Pons (tissue), 1 donor: Measurements from ENCODE around the gene APBB2.

Experiments
- DNase-seq: peaks from one replicate; pipeline ENCODE4 v3.0.0-alpha.2; 2016; ENCODE audit warnings: low spot score

The APBB2 gene

DNA sequence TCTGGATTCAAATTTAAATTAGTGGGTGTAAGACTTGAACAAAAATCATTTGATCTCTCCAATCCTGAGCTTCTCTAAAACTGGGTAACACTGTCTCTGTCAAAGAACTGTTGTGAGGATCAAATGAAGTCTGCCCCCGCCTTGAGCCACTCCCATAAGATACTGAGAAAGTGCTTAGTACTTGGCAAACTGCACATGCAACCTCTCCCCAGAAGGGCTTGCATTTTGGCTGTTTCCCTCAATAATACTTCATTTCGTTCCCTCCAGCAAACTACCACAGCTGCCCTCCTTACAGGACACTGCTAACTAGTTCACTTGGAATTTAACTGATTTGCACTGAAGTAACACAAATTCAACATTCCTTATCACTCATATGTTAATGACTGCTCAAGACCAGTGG lies 79.8 kb downstream of the APBB2 start:
- DNase-seq = peak; percentile 11

DNA sequence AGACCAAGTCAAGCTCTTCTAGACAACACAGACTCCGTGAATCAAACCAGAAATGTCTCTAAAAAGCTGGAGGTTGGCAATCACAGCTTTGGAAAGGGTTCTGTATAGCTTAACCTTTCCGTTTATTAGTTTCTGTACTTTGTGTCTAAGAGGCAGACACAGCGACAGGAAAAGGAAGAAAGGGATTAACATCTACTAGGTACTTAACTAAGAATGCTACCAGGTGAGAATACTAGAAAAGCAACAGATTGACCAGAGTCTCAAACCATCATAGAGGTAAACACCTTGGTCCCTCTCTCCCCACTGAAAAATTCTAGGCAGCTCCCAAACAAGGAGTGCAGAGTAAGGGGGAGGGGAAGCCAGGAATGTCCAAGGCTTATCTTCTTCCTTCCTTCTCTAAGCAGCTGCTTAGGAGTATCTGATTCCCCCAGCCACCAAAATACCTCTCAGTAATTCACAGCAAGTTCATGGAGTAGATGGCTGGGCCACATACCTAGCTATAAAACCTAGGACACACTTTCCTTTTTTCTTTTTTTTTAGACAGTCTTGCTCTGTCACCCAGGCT lies 80.8 kb downstream of the APBB2 start:
- DNase-seq = peak; percentile 11

DNA sequence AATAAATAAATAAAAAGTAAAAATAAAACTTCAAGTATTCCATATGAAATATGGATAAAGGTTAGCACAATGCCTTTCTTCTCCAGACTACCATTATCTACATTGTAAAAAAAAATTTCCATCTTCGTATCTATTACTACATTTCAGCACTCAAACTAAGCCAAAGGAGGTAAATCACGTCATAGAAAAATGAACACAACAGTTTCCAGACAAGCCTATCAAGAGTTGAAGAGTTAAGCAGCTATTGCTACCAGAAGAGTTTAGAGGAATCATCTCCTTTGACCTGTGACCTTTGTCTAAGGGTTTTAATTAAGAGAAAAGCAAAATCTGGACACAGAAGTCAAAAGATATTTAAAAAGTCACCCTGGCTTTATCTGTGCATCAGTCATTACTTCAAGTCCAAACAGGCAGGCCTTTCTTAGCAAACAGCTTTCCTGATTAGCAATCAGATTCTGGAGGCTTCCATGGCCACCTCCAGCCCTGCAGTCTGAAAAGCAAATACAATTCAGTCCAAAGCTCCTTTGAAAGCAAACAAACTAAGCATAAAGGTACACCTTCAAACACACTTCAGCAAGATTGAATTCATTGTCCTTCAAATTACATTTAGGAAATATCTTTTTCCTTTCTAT lies 82.2 kb downstream of the APBB2 start:
- no peak for DNase-seq

DNA sequence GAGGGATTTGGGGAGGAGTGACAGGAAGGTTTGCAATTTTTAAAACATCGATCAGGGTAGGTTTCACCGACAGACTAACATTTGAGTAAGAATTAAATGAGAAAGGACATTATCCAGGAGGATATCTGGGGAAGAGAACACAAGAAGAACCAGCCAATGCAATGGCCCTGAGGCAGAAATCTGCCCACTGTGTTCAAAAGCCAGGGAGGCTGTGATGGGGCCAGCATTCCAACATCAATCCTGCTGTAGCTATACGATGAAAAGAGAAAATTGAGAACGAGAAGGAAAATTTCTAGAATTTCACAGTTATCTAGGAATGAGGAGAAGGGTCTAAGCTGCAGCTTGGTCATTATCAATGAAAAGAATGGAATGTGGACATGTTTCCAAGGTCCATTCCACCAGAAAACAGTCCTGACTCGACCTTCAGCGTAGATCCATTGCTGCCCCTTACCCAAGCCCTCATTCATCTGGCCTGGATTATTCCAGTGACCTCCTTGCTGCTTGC lies 84.4 kb downstream of the APBB2 start:
- no peak for DNase-seq

DNA sequence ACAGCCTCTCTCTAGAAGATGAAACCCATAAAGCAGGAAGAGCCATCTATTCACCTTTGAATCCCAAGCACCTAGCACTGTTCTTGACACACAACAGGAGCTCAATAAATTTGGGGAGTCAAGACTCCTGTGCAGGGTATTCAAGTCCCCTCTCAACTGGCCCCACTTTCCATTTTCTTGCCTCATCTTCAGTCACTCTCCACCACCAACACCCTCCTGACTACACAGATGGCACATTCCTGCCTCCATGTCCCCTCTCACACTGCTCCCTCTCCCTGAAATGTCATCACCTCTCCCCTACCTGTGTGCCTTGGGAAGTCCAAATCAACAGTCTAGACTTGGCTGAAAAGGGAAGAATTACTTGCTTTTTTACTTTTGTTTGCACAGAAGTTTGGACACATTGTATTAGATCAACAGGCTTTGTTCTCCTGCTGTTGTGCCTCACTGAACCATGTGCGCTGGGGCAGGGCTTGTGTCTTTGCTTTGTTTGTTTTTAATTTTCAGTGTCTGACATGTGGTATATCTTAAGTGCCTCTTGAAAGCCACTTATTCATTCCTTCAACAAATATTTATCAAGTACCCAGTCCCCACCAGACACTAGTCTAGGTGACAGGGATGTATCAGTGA lies 85.1 kb downstream of the APBB2 start:
- DNase-seq = no peak

DNA sequence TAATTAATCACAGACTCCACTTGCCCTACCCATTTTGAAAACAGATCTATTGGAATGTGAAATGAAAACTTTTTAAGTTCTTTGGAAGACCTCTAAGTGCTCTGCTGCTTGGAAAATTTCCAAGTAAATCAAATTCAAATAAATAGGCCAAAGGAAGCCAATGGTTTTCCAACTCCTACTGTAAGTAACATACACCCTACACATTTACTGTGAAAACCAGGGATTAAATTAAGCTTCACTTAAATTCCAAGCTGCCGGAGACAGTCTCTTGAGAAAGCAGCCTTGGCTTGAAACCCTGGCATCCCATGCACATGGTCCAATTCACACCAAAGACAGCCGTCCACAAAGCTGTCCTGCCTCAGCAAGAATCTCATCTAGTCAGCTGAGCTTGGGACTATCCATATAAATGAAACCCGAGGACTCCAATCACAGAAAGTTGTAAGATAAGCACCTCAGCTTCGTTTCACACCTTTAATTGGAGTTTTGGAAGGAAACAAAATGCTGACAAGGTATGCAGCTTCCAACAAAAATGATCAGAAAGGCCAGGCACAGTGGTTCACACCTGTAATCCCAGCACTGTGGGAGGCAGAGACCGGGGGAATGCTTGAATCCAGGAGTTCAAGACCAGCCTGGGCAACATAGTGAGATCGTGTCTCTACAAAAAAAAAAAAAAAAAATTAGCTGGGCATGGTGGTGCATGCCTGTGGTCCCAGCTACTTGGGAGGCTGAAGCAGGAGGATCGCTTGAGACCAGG lies 88.6 kb downstream of the APBB2 start:
- no peak for DNase-seq

DNA sequence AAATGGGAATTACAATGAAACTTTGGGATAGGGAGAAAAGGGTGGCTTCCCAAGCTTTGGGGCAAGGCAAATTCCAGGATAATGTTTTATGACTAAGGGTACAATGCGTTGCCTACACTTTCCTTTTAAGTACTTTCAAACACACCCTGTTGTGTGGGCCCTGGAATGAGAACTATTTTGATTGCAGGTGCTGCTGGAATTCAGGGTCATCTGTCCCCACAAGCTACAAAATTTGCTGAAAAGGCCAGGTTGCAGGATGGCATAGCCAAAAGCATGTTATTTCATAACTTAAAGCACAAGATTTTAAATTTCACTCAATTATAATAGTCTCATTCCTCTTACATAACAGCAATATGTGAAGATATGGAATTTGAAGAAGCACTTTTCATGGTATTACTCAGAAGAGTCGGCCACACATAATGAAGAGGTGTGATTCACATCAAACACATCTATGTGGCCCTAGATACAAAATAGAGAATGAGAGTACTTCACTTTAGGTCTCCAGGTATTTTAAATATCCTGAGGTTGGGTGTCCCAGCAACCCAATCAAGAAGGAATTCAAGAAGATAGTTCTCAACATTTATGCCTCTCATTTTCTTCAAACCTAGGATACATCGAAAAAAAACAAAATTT lies 89.3 kb downstream of the APBB2 start:
- DNase-seq = no peak

DNA sequence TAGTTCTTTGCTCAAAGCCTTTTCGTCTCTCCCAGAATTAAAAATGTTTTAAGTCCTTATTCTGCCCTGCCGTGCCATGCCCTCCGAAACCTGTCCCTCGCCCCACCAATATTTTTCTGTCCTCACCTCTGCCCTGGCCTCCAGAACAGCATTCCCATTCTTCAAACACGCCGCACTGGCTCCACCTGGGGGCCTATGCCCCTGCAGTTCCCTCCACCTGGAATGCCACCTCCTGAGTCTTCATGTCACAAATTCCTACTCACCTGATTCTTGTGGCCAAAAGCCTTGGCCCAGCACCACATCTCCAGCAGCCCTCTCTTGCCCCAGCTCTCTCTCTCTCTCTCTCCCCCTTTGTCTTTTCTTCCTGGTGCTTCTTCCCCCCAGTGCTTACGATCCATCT lies 91.6 kb downstream of the APBB2 start:
- no peak for DNase-seq

DNA sequence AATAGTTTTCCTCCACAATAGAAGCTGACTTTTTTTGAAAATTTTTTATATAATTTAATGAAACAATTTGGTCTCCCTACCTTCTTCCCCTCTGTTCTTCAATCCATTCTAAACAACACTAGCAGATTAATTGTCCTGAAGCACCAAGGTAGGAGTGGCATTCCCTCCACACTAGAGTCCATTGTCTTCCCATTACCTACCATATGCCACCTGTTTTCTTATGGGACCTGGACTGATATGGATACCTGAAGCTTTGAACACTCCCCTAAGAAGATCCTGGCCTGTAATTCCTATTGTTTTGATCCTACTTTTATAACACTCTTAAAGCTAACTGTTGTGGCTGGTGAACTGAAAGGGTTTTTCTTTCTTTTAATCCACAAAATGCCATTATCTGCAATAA lies 92.0 kb downstream of the APBB2 start:
- DNase-seq = no peak

DNA sequence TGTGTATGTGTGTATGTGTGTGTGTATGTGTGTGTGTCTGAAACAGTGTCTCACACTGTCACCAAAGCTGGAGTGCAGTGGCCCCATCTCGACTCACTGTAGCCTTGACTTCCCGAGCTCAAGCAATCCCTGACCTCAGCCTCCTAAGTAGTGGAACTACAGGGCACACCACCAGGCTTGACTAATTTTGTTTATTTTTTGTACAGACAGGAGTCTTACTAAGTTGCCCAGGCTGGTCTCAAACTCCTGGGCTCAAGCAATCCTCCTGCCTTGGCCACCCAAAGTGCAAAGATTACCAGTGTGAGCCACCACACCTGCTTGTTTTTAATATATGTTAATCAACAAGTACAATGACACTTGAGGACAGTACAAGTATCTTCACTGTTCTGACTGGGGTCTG lies 92.4 kb downstream of the APBB2 start:
- no peak for DNase-seq

DNA sequence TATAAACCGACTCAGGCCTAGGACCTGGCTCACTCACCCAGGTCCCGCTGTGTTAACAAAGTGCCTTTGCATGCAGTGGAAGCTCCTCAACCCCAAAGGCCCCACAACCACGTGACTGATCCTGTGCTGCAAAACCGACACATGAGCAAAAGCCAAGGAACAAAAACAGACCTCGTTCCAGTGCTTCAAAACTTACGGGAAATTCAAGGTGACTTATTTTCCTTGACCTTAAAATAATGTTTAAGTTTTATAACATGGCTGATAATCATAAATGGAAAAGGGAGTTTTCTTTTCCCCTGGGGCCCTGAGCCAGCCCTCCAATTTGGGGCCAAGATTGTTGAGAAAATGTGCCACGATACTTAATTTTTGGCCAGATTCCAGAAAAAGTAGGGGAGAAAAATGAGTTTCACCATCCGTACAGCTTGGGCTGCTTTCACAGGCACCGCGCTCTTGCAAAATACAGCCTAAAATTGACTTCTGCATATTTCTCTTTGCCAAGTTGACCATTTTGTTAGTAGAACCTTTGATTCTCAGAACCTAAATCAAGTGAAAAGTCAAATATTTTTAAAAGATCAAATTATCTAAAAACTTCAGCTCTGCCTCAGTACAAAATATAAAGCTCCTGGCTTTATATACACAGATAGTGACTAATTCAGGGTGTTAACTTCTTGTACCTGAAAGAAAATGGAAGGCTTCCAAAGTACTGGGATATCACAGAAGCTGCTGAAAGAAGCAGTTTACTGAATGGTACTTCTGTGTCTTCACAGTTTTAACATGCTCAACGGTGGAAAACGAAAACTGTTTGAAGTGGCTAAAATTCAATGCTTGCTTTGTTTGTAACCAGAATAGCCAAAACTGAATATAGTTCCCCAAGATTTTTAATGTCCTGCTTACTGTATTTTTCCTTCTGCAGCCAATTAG lies 93.8 kb downstream of the APBB2 start:
- DNase-seq = peak; percentile 81

DNA sequence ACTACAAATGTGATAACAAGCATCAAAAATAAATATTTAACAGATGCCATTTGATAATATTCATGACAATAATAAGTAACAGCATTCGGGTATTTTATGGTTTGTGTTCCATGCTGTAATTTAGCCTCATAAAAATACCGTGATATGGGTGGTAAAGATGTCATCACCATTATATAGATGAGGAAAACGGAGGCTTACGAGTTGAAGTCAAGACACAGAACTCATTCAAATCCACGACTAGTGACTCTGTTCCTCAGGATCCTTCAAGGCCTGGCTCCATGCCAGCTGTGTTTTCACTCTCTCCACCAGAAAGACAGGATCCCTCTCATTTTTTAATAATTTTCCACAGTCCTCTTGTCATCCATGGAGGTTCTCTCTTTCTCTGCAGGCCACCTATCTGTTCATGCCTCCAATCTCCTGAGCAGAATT lies 94.5 kb downstream of the APBB2 start:
- DNase-seq = no peak

DNA sequence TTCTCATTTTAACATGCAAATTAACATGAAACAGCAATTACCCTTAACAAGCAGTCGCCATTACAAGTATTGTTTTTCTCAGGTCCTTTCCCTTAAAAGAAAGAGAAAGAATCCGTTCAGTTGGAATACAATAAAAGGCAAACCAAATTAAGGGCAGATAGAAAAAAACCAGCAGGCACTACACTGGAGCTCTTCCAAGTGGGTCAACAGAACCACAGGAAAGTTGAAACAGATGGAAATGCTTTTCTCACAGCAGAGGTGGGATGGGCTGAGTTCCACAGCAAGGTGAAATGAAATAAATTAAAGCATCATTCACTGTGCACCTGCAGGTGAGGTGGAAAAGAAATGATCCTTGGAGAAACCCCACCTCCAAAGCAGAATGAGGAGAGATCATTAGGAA lies 102.6 kb downstream of the APBB2 start:
- DNase-seq = no peak

DNA sequence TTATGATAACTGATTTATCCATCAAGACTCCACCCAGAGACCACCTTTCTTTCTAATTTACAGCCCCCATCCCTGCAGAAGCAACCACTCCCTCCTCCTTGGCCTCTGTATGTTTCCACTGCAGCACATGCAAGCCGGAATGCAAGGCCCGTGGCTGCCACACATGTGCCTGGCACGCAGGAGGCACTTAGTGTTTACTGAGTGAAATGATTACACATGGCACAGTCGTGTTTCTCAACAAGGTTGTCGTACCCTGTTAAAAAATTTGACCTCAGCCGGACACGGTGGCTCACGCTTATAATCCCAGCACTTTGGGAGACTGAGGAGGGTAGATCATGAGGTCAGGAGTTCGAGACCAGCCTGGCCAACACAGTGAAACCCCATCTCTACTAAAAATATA lies 104.3 kb downstream of the APBB2 start:
- no peak for DNase-seq

DNA sequence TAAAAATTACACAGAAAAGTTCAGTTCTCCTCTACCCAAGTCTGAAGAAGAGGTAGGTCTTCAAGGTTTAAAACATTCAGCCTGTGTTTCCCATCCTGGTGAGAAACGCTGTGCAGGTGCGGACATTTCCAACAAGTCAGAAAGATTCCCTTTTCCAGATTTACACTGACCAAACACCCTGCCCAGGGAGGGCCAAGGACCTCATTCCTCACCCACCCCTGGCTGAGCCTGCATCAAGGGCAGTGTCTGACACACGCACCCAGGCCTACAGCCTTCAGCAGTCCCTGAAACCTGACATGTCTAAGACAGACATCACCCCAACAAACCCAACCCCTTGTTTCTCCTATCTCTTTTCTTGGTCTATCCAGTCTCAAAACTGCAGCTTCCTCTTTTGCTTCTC lies 105.9 kb downstream of the APBB2 start:
- no peak for DNase-seq

DNA sequence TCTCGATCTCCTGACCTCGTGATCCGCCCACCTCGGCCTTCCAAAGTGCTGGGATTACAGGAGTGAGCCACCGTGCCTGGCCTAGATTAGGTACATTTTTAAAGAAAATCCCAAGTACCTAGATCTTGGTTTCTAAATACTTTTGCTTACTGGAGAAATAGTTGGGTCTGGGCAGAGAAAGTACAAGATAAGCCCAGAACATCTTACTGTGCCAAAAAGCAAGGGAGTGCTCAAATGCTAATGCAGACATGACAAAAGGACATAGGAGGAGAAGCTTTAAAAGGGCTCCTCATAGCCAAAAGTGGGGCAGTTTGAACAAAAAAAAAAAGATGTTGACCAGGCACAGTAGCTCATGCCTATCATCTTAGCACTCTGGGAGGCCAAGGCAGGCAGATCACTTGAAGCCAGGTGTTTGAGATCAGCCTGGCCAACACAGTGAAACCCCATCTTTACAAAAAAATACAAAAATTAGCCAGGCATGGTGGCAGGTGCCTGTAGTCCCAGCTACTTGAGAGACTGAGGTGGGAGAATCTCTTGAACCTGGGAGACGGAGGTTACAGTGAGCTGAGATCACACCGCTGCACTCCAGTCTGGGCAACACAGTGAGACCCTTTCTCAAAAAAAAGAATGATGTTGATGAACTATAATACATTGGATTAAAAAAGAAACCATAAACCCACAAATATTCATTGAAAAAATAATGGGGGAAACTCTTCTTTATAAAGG lies 107.5 kb downstream of the APBB2 start:
- no peak for DNase-seq

DNA sequence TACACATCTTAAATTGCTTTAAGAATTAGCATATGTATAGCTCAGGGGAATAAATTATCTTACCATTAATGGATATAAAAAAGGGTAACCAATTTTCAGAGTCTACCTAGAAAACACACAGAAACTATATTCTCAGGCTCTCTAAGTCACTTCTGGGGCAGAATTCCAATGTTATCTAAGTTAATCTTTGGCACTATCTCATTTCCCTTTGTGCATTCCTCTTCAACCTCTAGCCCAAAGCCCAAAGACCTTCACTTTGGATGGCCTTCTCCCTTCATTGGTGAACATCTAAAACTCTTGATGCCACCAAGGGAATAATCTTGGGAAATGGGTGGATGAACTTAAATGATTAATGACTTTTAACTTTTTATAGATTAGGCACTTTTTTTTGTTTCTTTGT lies 108.3 kb downstream of the APBB2 start:
- DNase-seq = no peak

DNA sequence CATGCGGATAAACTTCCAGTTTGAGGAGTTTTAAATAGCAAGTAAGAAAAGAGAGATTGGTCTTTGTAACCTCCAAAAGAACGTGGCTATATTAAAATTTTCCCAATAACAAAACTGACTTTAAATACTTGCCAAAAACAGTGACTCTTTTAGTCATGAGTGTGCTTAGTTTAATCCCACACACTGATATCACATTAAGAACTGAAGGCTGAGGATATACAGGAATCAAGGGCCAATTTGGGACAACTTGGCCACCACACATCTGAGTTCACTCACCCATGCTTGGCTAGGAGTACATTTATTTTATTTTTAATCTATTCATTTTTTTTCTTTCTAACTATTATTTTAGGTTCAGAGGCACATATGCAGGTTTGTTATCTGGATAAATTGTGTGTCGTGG lies 110.2 kb downstream of the APBB2 start:
- no peak for DNase-seq

DNA sequence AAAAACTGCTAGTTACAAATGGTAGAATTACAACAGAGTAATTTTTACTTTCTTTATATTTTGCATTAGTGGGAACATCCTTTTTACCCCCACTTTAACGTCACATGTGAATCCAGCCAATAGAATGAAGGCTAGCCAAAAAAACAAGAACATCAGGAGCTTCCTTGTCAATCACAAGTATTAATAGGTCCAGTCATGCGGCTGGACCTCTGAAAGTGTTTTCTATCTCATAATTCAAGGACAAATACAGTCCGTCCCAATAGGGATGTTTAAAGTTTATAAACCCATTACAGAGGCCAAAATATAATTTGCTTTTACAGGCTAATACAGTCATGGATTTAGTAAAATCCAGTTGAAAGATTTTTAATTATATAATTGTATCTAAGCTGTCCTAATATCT lies 110.7 kb downstream of the APBB2 start:
- DNase-seq = no peak

DNA sequence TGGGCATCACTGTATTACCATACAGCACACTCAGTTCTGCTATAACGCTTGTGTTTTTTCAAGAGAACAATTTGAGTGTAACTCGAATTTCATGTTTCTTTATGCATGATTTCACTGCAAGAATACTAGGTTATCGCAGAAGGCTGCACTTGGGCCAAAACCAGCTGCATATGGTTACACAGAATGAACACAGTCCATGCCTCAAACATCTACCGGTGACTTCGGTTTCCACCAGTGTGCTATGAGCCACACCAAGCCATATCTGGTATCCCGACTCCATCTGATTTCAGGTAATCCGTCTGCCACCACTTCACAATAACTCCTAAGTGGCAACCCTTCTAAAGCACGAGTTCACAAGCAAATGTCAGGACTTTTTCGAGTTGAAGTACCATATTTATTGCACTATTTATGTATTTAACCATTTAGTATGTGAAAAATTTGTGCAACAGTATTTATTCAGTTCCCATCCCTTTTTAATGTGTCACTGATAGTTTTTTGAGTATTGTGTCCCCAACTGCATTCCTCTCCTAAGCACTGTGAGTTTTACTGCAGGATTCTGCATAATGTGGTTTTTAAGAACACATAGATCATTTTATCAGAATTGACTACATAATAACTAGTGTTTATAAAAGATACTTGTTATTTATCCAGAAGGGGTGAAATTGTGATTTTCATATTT lies 111.8 kb downstream of the APBB2 start:
- no peak for DNase-seq
